Smooth muscle cell of the brain vasculature (primary cell): ENCODE results near the gene ADGRV1.
A peak's percentile ranks its signal among the peaks of the same experiment; 100 is the strongest.

Experiments
- DNase-seq: peaks from one replicate; pipeline ENCODE4 v3.0.0-alpha.2; 2012; ENCODE audit warnings: low read depth, low spot score

The ADGRV1 gene

DNA sequence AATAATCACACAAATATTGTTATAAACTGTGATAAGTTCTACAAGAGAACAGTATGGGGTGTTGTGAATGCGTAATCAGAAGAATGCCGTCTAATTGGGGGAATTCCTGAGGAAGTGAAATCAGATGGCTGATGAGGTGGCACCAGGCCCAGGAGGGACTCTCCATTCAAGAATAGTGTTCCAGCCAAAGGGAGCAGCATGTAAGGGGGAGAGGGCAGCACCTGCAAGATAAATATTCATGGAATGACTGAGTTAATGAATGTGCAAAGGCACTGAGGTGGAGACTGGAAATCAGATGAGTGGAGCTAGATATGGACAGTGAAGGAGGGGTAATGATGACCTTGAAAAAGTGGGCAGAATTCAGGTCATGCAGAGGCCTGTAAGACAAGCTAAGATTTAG is 574.0 kb downstream of the ADGRV1 start:
- no peak for DNase-seq

DNA sequence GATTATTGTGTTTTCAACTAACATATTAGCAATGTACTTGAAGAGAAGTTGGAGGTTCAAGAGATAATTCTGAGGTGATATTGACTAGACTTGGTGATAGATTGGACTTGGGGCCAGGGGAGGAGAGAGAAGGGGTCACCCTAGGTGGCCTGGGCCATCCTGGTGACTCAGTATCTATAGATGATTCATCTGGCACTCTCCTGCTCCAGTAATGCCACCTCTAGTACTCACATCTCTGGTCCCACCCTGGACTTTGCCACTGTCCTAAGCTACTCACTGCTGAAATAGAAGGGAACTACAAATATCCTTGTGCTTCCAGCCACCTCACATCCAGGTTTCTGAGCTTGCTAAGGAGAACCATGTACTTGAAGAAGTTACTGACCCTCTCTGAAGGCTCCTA is 574.6 kb downstream of the ADGRV1 start:
- no peak for DNase-seq

DNA sequence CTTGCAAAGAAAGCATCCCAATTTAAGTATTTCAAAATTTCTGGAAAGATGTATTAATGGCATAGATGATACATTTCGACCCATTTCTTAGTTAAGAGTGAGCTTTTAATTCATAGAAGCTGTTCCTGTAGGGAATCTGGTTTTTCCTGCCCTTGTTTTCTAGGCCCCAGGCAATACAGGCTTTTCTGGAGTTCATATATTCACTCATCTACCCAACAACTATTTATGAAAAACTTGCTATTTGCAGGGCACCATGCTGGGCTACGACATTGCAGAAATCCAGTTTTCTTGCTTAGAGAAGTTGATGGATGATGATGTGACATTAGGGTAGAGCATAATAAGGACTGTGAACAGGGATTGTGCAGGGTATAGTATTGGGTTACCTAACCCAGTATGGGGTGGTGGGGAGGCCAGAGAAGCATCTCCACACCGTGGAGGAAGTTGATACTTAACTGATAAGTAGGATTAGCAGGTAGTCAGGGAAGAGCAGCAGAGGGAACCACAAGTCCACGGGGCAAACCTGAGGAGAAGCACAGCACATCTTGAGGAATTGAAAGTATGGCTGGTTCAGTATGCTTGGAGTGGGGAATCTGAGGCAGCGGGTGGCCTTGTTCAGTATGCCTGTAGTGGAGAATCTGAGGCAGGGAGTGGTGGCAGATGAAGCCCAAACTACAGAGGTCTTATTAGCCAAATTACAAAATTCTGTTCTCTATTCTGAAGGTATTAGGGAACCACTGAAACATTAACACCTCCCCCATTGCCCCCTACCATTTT is 577.1 kb downstream of the ADGRV1 start:
- no peak for DNase-seq

- DNase-seq, result no peak
Measured at GRCh38 chr5:91136271-91136670, 577.7 kb downstream of the ADGRV1 start.

DNA sequence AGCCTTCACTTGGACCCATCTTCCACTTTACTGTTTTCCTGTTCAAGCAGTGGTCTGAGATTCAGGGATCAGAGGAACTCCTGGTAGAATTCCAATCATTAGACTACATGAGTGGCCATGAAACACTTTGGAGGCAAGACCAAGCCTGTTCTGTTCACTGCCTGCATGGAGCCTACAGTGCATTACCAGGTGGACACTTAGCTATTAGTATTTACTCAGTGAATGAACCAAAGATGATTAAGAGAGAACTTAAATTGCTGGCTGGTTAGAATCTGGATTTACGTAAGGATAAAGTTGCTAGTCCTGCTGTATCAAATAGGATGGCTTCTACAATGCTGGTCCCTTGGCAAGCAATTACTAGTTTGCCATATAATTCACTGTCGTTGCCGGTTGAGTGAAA is 579.0 kb downstream of the ADGRV1 start:
- DNase-seq, result no peak

GRCh38 chr5:91139572-91140200 is 581.1 kb downstream of the ADGRV1 start:
- DNase-seq, result no peak

DNA sequence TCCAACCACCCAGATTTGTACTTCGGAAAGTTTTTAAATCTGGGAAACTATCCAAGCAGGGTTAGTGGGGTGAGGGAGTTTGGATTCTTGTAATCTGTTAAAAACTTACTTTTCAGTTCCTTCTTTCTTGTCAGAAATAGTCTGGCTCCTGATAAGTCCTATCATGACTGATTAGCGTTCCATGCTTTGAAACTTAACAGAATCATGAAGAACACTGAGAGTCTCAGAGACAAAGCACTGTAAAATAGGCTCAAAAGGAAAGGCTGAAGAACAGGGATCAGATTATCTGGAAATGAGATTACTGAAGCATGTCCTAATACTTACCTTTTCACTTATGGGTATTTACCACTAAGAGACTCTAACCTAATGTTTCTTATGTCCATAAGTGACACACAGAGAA is 582.1 kb downstream of the ADGRV1 start:
- DNase-seq, result no peak

DNA sequence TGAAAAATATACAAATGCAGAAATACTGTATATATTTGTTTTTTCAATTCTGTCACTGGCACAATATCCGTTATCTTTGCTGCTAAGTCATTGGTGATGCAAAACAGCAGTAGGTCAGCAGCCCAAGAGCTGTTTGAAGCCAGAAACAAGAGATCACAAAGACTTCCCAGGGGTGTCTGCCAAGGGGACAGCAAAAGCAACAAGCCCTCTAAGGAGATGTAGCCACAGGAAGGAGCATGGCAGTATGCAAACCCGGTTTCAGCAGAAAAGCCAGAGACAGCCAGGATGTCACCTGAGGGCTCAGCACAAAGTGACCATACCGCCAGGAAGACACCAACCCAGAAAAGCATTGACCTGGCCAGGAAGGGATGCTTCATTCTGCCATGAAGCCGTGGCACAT is 583.0 kb downstream of the ADGRV1 start:
- no peak for DNase-seq

DNA sequence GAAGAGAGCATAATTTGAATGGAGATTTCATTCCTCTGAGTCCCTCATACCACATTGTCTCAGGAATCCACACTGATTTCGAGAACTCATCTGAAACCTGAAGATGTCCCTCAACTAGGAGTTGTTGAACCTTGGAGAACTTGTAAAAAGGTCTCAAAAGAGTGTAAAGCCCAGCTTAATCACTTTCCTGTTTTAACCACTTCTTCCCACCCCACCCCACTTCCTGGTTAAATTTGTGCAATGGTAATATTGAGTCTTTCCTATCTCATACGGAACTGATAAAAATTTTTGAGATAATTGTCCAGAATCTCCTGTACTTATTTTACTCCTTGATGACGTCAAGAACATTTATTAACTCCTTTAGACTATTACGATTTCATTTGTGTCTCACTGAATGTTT is 583.8 kb downstream of the ADGRV1 start:
- DNase-seq, result no peak

GRCh38 chr5:91142819-91143218 is 584.2 kb downstream of the ADGRV1 start:
- DNase-seq, result no peak

- DNase-seq, result no peak
Measured at GRCh38 chr5:91143840-91144239, 585.2 kb downstream of the ADGRV1 start.

DNA sequence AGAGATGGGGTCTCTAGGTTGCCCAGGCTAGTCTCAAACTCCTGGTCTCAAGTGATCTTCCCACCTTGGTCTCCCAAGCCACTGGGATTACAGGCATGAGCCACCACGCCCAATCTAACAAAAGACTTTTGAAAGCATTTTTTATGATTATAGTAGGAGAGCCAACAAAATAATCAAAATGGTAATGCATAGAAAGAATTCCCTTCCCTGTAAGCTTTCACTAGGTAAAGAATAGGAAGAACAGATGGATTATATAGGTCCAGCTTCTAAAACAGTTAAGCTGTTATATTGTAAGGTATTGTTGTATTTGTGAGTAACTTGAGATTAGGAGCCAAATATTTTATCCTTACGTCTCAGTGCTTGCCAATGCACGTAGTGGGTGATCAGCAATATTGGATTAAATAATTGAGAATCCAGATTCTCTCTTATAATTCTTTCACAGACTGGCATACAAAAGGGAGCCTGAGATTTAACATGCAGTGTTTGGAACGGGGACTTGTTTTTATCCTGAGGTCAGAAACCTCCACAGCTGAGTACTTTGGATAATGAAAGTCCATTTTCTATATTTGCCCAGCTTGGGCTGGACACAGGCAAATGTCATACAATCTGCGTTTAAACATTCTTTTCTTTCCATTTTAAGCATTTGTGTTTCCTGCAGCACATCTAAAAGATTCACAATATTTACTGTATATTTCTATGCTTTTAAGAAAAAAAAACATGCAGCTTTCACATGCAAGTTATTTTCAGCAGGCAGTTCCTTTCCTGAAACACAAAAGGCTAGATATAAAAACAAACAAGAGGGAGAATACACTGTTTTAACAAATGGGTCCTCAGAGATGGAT is 586.1 kb downstream of the ADGRV1 start:
- no peak for DNase-seq

DNA sequence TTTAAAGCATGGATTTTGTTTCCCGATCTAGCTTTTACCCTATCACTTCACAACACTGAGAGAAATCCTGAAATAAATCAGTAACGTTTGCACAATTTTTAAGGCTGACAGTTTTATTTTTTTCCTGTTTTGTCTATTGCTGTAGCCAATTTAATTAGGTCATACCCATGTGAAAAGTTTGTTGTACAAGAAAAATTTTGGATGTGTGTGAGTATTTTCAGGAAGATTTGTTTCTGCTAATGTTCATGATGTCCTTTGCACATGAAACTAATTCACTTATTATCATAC is 586.7 kb downstream of the ADGRV1 start:
- no peak for DNase-seq

DNA sequence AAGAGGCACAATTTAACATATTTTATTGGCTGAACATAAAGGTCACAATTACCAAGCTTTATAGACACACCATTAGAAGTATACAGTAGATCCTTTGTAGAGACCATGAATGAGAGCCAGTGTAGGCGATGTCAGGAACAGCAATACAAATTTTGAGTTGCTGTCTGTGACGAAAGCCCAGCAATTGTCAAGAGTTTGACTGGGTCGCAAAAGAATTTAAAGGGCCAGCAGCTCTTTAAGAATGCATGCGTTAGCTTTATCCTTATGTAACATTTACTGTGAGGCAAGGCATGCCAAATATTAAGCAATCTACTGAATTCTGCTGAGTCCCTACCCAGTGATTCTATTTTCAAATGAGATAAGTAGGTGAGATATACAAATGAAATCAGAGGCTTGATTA is 587.6 kb downstream of the ADGRV1 start:
- no peak for DNase-seq

DNA sequence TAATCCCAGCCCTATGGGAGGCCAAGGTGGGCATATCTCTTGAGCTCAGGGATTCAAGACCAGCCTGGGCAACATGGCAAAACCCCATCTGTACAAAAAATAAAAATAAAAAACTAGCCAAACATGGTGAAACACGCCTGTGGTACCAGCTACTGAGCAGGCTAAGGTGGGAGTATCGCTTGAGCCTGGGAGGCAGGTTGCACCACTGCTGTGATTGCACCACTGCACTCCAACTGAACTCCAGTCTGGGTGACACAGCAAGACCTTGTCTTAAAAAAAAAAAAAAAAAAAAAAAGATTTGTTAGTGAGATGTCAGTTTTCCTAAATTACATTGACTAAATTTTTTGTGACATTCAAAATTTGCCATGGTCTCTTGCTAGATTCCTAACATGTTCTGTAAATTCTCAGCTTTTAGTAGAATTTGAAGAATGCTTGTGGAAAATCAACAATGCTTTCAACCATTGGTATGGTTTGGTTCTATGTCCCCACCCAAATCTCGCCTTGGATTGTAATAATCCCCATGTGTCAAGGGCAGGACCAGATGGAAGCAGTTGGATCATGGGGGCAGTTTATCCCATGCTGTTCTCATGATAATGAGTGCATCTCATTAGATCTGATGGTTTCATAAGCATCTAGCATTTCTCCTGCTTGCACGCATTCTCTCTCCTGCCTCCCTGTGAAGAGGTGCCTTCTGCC is 588.5 kb downstream of the ADGRV1 start:
- no peak for DNase-seq

DNA sequence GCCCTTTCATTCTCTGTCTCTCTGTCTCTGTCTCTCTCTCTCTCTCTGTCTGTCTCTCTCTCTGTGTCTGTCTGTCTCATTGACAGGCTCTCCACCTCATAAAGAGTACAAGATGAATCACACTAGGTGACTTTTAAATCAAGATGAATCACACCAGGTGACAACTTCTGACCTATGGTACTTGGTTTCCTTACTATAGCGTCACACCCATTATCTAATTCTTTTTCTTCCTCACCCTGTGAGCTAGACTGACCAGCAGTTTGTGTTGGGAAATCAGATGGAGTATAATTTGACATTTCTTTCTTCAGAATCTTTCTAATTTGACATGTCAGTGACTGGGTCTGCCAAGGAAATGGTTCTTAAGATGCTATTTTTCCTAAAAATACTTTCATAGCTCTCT is 591.6 kb downstream of the ADGRV1 start:
- no peak for DNase-seq

GRCh38 chr5:91150636-91151035 is 592.0 kb downstream of the ADGRV1 start:
- no peak for DNase-seq

DNA sequence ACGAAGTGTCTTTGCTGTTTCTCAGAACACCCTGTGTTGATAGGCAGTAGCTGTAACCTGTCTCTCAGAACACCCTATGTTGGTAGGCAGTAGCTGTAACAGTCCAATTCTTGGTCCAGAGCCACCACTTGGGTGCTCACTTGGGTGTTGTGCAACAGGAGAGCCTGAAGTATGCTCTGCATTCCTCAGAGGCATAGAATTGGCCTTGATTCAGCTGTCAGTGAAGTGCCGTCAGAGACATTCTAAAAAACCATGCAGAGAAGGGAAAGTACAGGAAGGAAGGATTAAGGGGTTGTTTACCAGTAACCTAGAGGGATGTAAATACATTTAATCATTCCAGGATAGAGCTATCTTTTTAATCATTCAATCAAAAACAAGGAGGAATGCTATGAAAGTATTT is 593.4 kb downstream of the ADGRV1 start:
- peak; percentile 33 for DNase-seq

DNA sequence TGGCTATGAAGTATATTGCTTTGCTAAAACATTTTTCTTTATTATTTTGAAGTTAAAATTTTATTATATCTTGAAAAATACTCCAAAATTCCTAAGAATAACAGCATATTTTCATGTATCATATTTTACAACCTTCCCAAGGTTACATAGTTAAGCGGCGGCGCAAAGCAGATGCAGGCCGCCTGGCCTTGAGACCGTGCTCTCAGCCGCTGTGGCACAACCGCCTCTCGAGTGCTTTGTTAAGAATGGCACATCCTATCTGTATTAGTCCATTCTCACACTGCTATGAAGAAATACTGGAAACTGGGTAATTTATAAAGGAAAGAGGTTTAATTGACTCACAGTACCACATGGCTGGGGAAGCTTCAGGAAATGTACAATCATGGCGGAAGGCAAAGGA is 595.7 kb downstream of the ADGRV1 start:
- no peak for DNase-seq

GRCh38 chr5:91155274-91155673 is 596.7 kb downstream of the ADGRV1 start:
- DNase-seq, result no peak

GRCh38 chr5:91156242-91156641 is 597.6 kb downstream of the ADGRV1 start:
- no peak for DNase-seq

DNA sequence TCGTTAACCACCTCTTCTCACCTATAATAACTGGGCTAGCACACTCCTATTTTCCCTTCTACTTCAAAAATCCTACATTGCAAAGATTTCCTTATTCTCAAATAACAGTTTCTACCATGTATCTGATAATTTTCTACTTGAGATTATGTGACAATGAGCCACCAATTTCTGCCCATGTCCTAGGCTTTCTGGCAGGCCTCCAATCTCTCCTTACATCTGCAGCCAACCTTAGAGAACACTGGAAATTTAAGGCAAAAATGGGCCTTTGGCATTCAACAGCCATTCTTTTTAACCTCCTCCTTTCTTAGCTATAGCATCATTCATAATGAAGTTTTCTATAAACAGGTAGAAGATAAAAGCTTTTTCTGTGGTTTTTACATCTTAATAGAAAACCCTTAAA is 599.4 kb downstream of the ADGRV1 start:
- no peak for DNase-seq
